ENCODE results near the gene CAB39. TPM values are rescaled to one million over a fixed set of nuclear protein-coding genes. Genes with fewer than 3 reads are reported as not detected.
A peak's percentile ranks its signal among the peaks of the same experiment; 100 is the strongest.

The CAB39 gene
- total RNA-seq, 2 donors from 2014 or later: 93.3 to 137 TPM

DNA sequence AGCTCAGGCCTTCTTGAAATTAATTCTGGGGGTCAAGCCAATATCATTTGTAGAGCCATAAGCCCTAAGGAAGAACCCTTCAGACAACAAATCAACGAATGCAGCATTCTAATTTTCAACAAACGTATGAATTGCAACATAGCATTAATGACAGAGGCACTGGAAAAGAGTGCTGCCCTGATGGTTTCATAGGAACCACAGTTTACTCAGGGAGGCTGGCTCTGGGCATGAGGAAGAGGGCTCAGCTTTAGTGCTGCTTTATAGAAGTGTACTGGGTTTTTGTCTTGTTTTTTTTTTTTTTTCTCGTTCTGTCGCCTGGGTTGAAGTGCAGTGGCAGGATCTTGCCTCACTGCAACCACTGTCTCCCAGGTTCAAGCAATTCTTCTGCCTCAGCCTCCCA lies 36.1 kb upstream of the CAB39 start:
- Mint-ChIP-seq H3K36me3 (ENCODE audit: low read depth) (no peaks in the 10 kb centered on the region), H3K27ac (no peak overlapping the region), H3K4me1 (peaks cover 16% of the 10 kb centered on the region)

DNA sequence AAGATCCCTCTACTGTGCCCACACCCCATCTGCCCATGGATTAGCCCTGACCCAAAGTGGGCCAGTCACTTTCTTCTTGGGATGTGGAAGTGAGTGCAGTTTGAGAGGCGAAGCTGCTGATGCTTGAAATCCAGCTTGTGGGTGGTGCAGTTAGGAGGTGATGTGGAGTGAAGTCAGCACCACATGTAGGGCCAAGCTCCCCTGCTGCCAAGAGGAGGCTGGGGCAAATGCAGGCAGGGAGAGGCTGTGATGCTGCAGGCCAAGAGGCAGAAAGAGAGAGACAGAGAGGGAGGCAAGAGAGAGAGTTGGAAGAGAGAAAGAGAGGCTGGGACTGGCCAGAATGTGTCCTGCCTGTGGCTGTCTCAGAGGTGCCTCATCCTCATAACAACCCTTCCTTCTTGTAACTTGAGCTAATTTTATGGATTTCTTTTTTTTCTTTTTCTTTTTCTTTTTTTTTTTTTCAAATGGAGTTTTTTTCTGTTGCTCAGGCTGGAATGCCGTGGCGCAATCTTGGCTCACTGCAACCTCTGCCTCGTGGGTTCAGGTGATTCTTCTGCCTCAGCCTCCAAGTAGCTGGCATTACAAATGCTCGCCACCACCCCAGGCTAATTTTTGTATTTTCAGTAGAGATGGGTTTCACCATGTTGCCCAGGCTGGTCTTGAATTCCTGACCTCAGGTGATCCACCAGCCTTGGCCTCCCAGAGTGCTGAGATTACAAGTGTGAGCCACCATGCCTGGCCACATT lies 35.3 kb upstream of the CAB39 start:
- Mint-ChIP-seq H3K4me1 (peaks cover 18% of the 10 kb centered on the region), H3K36me3 (ENCODE audit: low read depth) (no peaks in the 10 kb centered on the region)

More for the DNA sequence above, 36.1 kb upstream of the CAB39 start:
- ATAC-seq (replicated peaks): no peak
- no peak overlapping the region for H3K4me3 Mint-ChIP-seq
- no peaks in the 10 kb centered on the region for H3K9me3 Mint-ChIP-seq
- H3K27me3 Mint-ChIP-seq: no peaks in the 10 kb centered on the region

DNA sequence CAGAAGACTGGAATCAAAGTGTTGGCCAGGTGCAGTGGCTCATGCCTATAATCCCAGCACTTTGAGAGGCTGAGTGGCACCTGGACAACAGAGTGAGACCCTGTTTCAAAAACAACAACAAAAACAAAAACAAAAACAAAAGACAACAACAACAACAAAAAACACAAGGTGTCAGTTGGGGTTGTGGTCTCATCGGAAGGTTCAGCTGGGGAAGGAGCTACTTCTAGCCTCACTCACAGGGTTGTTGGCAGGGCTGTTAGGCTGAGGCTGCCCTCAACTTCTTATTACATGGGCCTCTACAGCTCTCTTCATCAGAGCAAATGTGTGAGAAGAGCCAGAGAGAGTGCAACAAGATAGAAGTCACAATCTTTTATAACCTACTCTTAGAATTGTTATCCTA lies 34.6 kb upstream of the CAB39 start:
- H3K4me3 Mint-ChIP-seq: peak overlapping the region; percentile 3
- no peaks in the 10 kb centered on the region for H3K36me3 Mint-ChIP-seq (ENCODE audit: low read depth)
- ATAC-seq (replicated peaks): no peak
- peaks cover 18% of the 10 kb centered on the region for H3K4me1 Mint-ChIP-seq
- no peak overlapping the region for H3K27ac Mint-ChIP-seq
- H3K27me3 Mint-ChIP-seq: no peaks in the 10 kb centered on the region
- H3K9me3 Mint-ChIP-seq: no peaks in the 10 kb centered on the region

More for the DNA sequence above, 35.3 kb upstream of the CAB39 start:
- Mint-ChIP-seq H3K27ac (no peak overlapping the region), H3K27me3 (no peaks in the 10 kb centered on the region), H3K4me3 (peak overlapping the region; percentile 3), H3K9me3 (no peaks in the 10 kb centered on the region)
- no peak for ATAC-seq (replicated peaks)

DNA sequence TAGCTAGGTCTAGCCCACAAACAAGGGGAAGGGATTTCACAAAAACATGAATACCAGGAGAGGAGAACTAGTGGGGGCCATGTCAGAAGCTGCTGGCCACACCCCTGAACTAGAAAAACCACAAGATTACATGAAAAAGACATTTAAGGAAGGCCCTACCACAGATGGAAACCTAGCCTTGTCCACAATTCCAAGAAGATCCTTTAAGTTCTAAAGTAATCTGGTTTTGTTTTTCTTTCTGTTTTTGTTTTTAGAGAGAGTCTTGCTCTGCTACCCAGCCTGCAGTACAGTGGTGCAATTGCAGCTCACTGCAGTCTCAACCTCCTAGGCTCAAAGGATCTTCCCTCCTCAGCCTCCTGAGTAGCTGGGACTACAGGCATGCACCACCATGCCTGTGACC lies 34.2 kb upstream of the CAB39 start:
- Mint-ChIP-seq H3K4me3 (peak overlapping the region; percentile 3), H3K27me3 (no peaks in the 10 kb centered on the region), H3K36me3 (ENCODE audit: low read depth) (no peaks in the 10 kb centered on the region), H3K27ac (no peak overlapping the region), H3K4me1 (peaks cover 18% of the 10 kb centered on the region), H3K9me3 (no peaks in the 10 kb centered on the region)
- peak; percentile 30 for ATAC-seq (replicated peaks)

DNA sequence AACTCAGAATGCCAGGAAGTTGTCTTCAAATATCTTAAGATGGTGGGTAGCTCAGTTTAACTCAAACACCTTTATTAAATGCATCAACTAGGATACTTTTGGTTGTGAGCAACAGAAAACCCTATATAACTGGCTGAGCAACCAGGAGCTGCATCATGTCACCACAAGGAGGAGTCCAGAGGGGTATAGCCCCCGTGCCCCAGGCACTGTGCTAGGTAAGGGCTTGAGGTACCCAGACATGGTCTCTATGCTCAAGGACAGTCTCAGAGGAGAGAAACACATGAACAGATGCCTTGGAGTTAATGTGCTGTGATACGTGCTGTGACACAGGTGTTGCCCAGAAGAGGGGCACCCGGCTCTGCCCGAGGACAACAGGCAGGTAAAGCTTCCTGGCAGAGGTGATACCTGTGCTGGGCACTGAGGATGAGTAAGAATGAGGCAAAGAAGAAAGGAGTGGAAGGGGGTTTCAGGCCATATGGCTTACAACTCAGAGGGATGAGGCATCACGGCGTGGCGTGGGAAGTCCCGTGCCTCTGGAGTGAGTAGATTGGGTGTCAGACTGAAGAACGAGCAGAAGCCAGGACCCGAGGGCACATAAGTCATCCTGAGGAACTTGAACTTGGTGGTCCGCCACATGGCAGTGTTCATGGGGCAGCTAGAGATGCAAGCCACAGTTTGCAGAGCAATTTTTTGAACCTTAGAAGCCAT lies 32.0 kb upstream of the CAB39 start:
- no peaks in the 10 kb centered on the region for H3K27me3 Mint-ChIP-seq
- no peaks in the 10 kb centered on the region for H3K9me3 Mint-ChIP-seq
- no peak overlapping the region for H3K4me3 Mint-ChIP-seq
- peaks cover 24% of the 10 kb centered on the region for H3K4me1 Mint-ChIP-seq
- ATAC-seq (replicated peaks): peak; percentile 89
- H3K36me3 Mint-ChIP-seq (ENCODE audit: low read depth): no peaks in the 10 kb centered on the region
- H3K27ac Mint-ChIP-seq: peak overlapping the region; percentile 9

DNA sequence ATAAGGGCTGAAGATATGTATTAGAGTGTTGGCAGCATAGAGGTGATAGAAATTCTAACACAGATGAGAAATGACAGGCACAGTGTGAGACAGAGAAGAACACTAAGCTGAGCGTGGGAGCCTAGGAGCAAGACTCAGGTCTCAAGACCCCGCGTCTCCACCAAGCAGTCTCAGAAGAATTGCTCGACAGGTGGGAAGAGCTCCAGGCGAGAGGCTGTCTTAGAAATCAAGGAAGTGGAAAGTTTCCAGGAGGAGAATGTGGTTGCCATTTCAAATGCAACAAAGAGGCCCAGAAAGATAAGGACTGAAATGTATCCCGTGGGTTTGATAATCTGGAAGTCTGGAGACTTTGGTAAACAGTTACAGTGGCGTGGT lies 31.5 kb upstream of the CAB39 start:
- peaks cover 25% of the 10 kb centered on the region for H3K4me1 Mint-ChIP-seq
- no peak overlapping the region for H3K4me3 Mint-ChIP-seq
- ATAC-seq (replicated peaks): peak; percentile 10
- no peaks in the 10 kb centered on the region for H3K9me3 Mint-ChIP-seq
- peak overlapping the region; percentile 9 for H3K27ac Mint-ChIP-seq
- H3K36me3 Mint-ChIP-seq (ENCODE audit: low read depth): no peaks in the 10 kb centered on the region
- no peaks in the 10 kb centered on the region for H3K27me3 Mint-ChIP-seq

DNA sequence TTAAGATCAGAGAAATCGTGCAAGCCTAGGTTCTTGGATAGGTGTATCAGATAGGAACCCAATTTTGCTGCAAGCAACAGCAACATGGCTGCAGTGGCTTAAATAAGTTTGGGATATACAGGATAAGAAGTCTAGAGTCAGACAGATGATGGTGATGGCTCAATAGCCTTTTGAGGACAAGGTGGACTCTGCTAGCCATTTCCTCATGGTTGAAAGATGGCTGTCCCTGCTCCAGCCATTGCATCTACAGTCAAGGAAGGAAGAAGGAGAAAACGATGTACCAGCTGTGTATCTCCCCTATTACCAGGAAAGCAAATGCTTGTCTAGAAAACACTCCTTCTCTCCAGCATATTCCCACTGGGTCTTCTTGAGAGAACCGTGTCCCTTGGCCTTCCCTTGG lies 30.1 kb upstream of the CAB39 start:
- Mint-ChIP-seq H3K4me3 (no peak overlapping the region), H3K9me3 (no peaks in the 10 kb centered on the region), H3K27ac (no peak overlapping the region), H3K27me3 (no peaks in the 10 kb centered on the region), H3K36me3 (ENCODE audit: low read depth) (no peaks in the 10 kb centered on the region), H3K4me1 (peaks cover 25% of the 10 kb centered on the region)
- ATAC-seq (replicated peaks): no peak

DNA sequence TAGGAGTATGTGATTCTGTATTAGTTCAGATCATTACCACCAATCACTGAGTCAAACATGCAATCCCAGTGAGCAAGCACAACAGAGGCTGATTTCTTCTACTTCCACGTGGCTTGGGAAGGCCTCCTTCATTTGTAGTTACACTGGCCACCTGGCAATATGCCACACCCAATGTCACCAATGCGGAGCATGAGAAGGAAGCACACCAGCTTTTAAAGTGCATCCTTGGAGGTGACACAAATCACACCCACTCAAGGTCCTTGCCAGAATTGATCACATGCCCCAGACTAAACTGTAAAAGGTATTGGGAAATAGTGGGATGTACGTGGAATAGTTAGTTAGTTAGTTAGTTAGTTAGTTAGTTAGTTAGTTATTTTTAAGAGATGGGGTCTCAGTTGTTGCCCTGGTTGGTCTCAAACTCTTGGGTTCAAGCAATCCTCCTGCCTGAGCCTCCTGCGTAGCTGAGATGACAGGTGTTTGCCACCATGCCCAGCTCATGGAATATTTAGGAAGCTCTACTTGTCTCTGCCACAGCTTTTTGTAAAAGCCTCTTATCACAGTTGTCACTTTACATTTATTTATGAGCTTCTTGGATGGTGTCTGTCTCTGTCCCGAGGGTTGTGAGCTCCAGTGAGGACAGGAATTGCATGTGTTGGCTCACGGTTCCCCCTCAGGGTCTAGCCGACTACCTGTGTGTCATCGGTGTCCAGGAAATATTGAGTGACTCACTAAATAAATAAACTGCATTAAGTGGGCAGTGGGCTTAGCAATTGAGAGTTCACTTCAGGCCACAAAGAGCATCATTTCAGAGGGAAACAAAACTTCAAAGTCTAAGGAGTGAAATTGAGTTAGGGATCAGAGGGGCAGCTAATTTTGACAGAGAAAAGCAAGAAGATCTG lies 28.1 kb upstream of the CAB39 start:
- H3K36me3 Mint-ChIP-seq (ENCODE audit: low read depth): no peaks in the 10 kb centered on the region
- H3K27me3 Mint-ChIP-seq: no peaks in the 10 kb centered on the region
- no peak for ATAC-seq (replicated peaks)
- H3K4me1 Mint-ChIP-seq: peaks cover 26% of the 10 kb centered on the region
- H3K27ac Mint-ChIP-seq: peak overlapping the region; percentile 5
- no peaks in the 10 kb centered on the region for H3K9me3 Mint-ChIP-seq
- H3K4me3 Mint-ChIP-seq: peak overlapping the region; percentile 9

DNA sequence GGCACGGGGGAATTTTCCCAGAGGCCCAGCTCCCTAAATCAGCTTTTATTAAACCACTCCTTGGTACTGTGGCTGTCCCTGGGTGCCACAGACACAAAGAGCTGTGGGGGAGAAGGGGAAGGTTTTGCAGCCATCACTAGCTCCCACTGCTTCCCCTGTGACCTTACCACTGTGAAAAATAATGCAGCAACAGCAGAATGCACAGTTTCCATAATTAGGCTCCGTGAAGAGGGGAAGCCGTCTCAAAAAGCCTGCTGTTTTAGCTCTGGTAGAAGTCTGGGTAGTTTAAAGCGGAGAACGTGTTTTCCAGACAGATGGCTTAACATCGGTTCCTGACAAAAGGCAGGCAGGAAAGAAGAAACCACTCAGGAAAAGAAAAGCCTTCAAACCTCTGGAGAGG lies 27.5 kb upstream of the CAB39 start:
- Mint-ChIP-seq H3K4me1 (peaks cover 26% of the 10 kb centered on the region), H3K27ac (peak overlapping the region; percentile 5), H3K4me3 (peak overlapping the region; percentile 9), H3K9me3 (no peaks in the 10 kb centered on the region), H3K27me3 (no peaks in the 10 kb centered on the region), H3K36me3 (ENCODE audit: low read depth) (no peaks in the 10 kb centered on the region)
- no peak for ATAC-seq (replicated peaks)

DNA sequence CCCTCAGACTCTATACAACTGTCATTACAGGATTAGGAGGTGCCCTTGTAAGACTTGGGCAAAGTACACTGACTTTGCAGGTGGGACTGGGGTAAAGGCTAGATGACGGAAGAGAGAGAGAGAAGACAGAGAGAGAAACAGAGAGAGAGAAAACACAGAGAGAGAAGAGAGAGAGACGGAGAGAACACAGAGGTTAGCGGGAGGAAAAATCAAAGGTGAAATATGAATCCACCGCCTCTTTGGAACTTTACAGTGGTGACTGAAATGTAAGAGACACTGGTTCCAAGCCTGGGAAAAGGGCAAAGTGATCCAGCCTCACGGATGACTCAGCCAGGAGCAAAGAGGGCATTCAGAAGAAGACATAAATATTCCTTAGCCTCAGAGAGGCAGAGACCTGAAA lies 25.1 kb upstream of the CAB39 start:
- ATAC-seq (replicated peaks): no peak
- Mint-ChIP-seq H3K36me3 (ENCODE audit: low read depth) (no peaks in the 10 kb centered on the region), H3K27ac (no peak overlapping the region), H3K4me3 (no peak overlapping the region), H3K4me1 (peaks cover 11% of the 10 kb centered on the region), H3K27me3 (no peaks in the 10 kb centered on the region), H3K9me3 (no peaks in the 10 kb centered on the region)

DNA sequence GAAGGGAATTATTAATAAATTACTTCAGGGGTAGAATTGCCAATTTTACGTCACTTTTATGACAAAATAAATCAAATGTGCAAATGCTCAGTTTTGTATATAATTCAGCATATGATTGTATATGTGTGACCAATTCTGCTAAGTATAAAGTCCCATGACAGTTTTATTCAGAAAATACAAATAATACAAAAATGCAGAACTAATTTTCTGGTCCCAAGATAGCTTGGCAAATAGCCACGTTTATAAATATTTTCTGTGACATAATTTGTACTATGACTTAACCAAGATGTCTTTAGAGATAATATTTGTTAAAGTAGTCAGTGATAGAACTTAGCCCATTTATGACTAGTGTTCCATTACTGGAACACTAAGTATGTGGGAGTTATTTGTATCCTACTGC lies 24.2 kb upstream of the CAB39 start:
- Mint-ChIP-seq H3K4me3 (no peak overlapping the region), H3K9me3 (no peaks in the 10 kb centered on the region), H3K27me3 (no peaks in the 10 kb centered on the region), H3K36me3 (ENCODE audit: low read depth) (no peaks in the 10 kb centered on the region), H3K4me1 (peaks cover 11% of the 10 kb centered on the region), H3K27ac (no peak overlapping the region)
- no peak for ATAC-seq (replicated peaks)

DNA sequence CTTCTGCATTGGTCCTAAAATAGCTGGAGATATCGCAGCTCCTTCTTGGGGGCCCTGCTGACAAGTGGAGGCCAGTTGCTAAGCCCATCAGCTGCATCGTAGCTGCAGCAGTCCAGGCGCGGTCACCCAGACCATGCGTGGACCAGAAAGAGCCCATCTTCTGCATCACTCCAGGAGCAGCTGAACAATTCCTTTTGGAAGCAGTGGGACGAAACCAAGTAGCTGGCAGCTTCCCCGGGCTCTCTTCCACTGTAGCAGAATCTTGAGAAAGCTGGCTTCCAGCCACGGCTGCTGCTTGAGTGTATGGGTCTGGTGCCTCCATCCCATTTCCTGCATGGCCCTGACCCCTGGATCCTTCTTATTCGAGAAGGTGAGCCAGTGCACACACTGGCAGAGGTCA lies 22.2 kb upstream of the CAB39 start:
- ATAC-seq (replicated peaks): no peak
- H3K27ac Mint-ChIP-seq: no peak overlapping the region

DNA sequence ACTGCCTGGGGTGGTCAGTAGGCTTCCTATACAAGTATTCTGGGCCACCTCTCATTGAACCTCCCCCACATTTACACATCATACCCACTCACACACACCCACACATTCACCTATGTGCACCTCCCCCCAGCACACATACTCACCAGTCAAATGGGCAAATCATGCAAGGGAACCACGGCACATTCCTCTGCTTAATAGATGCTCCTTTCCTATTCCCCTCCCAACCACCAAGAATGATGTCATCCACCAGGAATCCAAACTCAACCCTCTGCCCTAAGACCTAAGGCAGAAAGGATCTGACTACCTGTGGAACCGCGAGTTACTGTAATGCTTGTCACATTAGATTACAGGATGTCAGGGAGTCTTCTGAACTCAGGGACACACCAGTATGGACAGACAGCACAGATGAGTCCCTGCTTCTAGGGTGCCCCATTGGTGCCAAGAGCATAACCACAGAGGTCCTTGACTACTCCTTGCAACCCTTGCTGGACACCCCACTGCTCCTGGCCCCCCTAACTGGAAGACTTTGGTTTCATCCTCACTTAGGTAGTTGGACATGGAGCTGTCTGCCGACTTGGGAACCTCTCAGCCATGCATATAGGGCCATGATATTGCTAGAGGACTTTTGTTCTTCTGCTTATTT lies 21.5 kb upstream of the CAB39 start:
- no peak for ATAC-seq (replicated peaks)
- Mint-ChIP-seq H3K36me3 (ENCODE audit: low read depth) (no peaks in the 10 kb centered on the region), H3K4me3 (no peak overlapping the region), H3K9me3 (no peaks in the 10 kb centered on the region), H3K27me3 (no peaks in the 10 kb centered on the region), H3K4me1 (peaks cover 5% of the 10 kb centered on the region), H3K27ac (no peak overlapping the region)

More for the DNA sequence above, 22.2 kb upstream of the CAB39 start:
- H3K4me3 Mint-ChIP-seq: no peak overlapping the region
- no peaks in the 10 kb centered on the region for H3K27me3 Mint-ChIP-seq
- H3K36me3 Mint-ChIP-seq (ENCODE audit: low read depth): no peaks in the 10 kb centered on the region
- H3K4me1 Mint-ChIP-seq: peaks cover 8% of the 10 kb centered on the region
- H3K9me3 Mint-ChIP-seq: no peaks in the 10 kb centered on the region

DNA sequence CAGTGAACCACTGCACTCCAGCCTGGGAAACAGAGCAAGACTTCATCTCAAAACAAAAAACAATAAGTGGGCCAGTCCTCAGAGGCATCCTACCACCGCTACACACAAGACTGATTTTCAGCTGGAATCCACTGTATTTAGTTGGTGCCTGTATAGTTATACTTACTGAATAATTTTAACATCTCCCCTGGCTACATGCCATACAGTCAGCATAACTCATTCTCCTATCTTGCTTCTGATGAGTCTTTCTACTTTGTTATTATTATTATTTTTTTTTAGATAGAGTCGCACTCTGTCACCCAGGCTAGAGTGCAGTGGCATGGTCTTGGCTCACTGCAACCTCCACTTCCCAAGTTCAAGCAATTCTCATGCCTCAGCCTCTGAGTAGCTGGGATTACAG lies 19.9 kb upstream of the CAB39 start:
- H3K9me3 Mint-ChIP-seq: no peaks in the 10 kb centered on the region
- H3K27me3 Mint-ChIP-seq: no peaks in the 10 kb centered on the region
- no peak for ATAC-seq (replicated peaks)
- H3K4me3 Mint-ChIP-seq: no peak overlapping the region
- no peaks in the 10 kb centered on the region for H3K4me1 Mint-ChIP-seq
- H3K27ac Mint-ChIP-seq: no peak overlapping the region
- no peaks in the 10 kb centered on the region for H3K36me3 Mint-ChIP-seq (ENCODE audit: low read depth)
